ENCODE measurements around the gene SLC16A4. TPM values are rescaled to one million over a fixed set of nuclear protein-coding genes. Genes with fewer than 3 reads are reported as not detected.
"Not testable (repeated sequence)": the region's sequence is repeated elsewhere in the genome, so short reads cannot be mapped to it uniquely, and the experiment has no call there.

SLC16A4 gene
- total and polyA plus RNA-seq, 2 of the 8 experiments (the other 6 are each of a cell fraction or from before 2014, with no cell fraction given): 0.30 to 0.43 TPM

DNA sequence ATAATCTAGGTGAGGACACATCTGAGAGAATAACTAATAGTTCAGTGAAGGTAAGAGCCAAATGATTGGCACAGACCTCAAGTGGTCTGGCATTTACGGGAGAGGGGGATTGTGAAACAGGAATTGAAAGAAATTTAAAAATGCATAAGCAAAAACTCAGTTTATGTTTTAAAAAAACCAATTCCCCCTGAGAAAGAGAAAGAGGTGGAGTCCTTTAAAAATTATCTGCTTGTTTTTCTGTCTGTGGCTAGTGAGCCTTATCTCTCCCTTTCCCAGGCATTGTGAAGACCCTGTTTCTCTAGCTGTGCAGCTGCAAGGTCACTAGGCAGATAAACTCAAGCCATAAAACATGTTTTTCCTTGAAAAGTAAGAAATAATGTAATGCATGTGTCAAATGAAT, 22.2 kb upstream of the SLC16A4 start:
- not testable (repeated sequence) for H3K9me3 ChIP-seq (ENCODE audit: insufficient read depth in 2 of 2, low read depth in 1 of 2, low read length in 1 of 2); H3K27me3 ChIP-seq (replicated peaks in 1 of 4; ENCODE audit: control insufficient read depth in 3 of 4, extremely low read depth in 1 of 4, insufficient read depth in 3 of 4, low read length in 3 of 4); DNase-seq (ENCODE audit: low read depth in 1 of 2, low spot score in 2 of 2); H3K14ac ChIP-seq (ENCODE audit: insufficient read length); H4K91ac ChIP-seq (replicated peaks; ENCODE audit: insufficient read length, low read length); H3K27ac ChIP-seq (ENCODE audit: low read depth, low read length); H3K79me2 ChIP-seq (ENCODE audit: control insufficient read depth in 1 of 2, insufficient read depth in 2 of 2, low read length in 2 of 2); FAIRE-seq; H4K5ac ChIP-seq (ENCODE audit: insufficient read length, low read depth, low read length); H3K4me2 ChIP-seq (ENCODE audit: insufficient read depth in 1 of 2, low read depth in 2 of 2, low read length in 2 of 2); H3K23me2 ChIP-seq (ENCODE audit: low read depth, low read length); H3K4me3 ChIP-seq (ENCODE audit: extremely low read depth in 1 of 4, insufficient read depth in 2 of 4, low read depth in 3 of 4, low read length in 4 of 4); H4K20me1 ChIP-seq (replicated peaks in 1 of 2; ENCODE audit: control insufficient read depth in 1 of 2, insufficient read depth in 2 of 2, low read length in 2 of 2); H2BK12ac ChIP-seq (ENCODE audit: low read depth, low read length); H3K79me1 ChIP-seq (ENCODE audit: low read depth, low read length); H4K8ac ChIP-seq (ENCODE audit: extremely low read depth, insufficient read depth, low read length); H3K36me3 ChIP-seq (ENCODE audit: control insufficient read depth in 2 of 4, insufficient read depth in 4 of 4, low read length in 3 of 4); H2AFZ ChIP-seq (ENCODE audit: low read length); H2BK120ac ChIP-seq (replicated peaks; ENCODE audit: low read depth, low read length); H3K9ac ChIP-seq (replicated peaks in 1 of 4; ENCODE audit: extremely low read depth in 1 of 4, low read depth in 3 of 4, low read length in 3 of 4); H2AK5ac ChIP-seq (ENCODE audit: low read depth, low read length); H2BK15ac ChIP-seq (ENCODE audit: low read length); H2BK20ac ChIP-seq (ENCODE audit: low read length); H2BK5ac ChIP-seq (ENCODE audit: low read depth, low read length); H3K18ac ChIP-seq (ENCODE audit: extremely low read depth, low read length); H3K4me1 ChIP-seq (replicated peaks in 1 of 4; ENCODE audit: control insufficient read depth in 3 of 4, insufficient read depth in 4 of 4, low read length in 3 of 4); H3K56ac ChIP-seq (replicated peaks; ENCODE audit: insufficient read length, low read depth, low read length); H3K23ac ChIP-seq (ENCODE audit: insufficient read length); H3K4ac ChIP-seq (replicated peaks; ENCODE audit: insufficient read length, low read depth, low read length)
- ChIA-PET CTCF (ENCODE audit: partially characterized antibody) (interaction anchor here (0.7 to 22.7 kb wide), 26 partner anchors 9 to 268 kb away, joined by 3 to 828 read pairs (median 4); partner anchors contain the start of genes KCNC4 and PROK1), POLR2A (ENCODE audit: partially characterized antibody) (interaction anchor here (0.8 kb wide), 1 partner anchor 41 kb away, joined by 4 read pairs; no protein-coding TSS in a partner anchor)
- WGBS, 2 experiments (ENCODE audit: extremely low coverage in 1 of 2, insufficient coverage in 1 of 2, insufficient read length in 1 of 2, insufficient replicate concordance in 2 of 2, low coverage in 1 of 2, low lambda C conversion rate in 2 of 2, missing lambda C conversion rate in 1 of 2): 88% methylated on average over 1 of the region's 1 CpG; no CpG with 5 or more reads in 1 of the 2 experiments

All from H1 (cell line).